C4-2B (cell line): ENCODE data around the gene TBC1D2.

Source experiments
- CTCF ChIP-seq: fragments of 450-650 bp; conservative IDR thresholded peaks from 2 replicates; pipeline ENCODE4 v1.5.1; 2017; ENCODE audit warnings: mild to moderate bottlenecking
- ZFX ChIP-seq: fragments of 450-650 bp; IDR thresholded peaks from 2 replicates; pipeline ENCODE4 v1.6.1; 2017

- TF ChIP-seq CTCF (no peak), ZFX (no peak)
Measured at GRCh38 chr9:98231770-98232478, 23.5 kb downstream of the TBC1D2 start.
